Vagina (tissue), 2 donors: ENCODE data around the gene PSMD14.

ENCODE experiments used
- POLR2A ChIP-seq, 2 donors: fragments of 450-650 bp; IDR thresholded peaks; one replicate each; pipeline ENCODE4 v1.6.1; 2017; ENCODE audit warnings: antibody characterized with exemption in 2 of 2, mild to moderate bottlenecking in 2 of 2, moderate library complexity in 2 of 2
- POLR2AphosphoS5 ChIP-seq, 2 donors: sonication (generic); formaldehyde crosslinking; IDR thresholded peaks; one replicate each; pipeline ENCODE4 v1.9.0; 2017; ENCODE audit warnings: antibody characterized with exemption in 2 of 2, mild to moderate bottlenecking in 2 of 2, low read depth in 1 of 2; ENCODE audit not compliant: insufficient read depth in 1 of 2
- TF ChIP-seq, protein P1 (sequence below), 3 experiments: fragments of 450-650 bp in 2 of 3; fragments of 200-600 bp in 1 of 3; sonication (generic) in 1 of 3; IDR thresholded peaks; one replicate each; pipeline ENCODE4 v1.5.1; 2017 to 2019; ENCODE audit warnings: antibody characterized with exemption in 3 of 3, mild to moderate bottlenecking in 2 of 3, moderate library complexity in 2 of 3

DNA sequence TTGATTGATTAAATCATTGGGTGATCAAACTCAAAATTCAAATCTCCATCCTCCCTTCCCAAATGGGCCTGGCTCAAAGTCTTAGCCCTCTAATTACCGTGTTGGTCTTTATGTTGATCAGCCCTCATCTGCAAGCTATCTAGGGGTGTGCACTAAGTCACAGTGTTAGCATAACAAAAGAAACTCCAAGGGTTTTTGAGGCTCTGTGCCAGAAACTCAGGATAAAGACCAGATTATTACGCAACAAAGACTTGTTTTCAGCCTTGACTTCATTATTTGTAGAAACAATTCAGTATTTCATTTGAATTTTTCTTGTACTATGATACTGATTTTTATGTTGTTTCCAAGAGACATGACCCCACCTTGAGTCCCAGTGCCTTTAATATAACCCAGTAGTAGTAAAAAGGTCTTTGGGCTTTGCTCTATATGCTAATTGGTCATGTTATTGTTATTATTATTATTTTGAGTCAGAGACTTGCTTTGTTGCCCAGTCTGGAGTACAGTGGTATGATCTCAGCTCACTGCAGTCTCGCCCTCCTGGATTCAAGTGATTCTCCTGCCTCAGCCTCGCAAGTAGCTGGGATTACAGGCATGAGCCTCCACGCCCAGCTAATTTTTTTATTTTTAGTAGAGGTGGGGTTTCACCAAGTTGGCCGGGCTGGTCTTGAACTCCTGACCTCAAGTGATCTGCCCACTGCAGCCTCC is 13.9 kb downstream of the PSMD14 start:
- TF ChIP-seq POLR2A (IDR thresholded peaks at IDR 0.05) (no peak), POLR2AphosphoS5 (IDR thresholded peaks at IDR 0.05; ENCODE audit: insufficient read depth in 1 of 2, low read depth in 1 of 2) (no peak)
- TF ChIP-seq, protein P1, sequence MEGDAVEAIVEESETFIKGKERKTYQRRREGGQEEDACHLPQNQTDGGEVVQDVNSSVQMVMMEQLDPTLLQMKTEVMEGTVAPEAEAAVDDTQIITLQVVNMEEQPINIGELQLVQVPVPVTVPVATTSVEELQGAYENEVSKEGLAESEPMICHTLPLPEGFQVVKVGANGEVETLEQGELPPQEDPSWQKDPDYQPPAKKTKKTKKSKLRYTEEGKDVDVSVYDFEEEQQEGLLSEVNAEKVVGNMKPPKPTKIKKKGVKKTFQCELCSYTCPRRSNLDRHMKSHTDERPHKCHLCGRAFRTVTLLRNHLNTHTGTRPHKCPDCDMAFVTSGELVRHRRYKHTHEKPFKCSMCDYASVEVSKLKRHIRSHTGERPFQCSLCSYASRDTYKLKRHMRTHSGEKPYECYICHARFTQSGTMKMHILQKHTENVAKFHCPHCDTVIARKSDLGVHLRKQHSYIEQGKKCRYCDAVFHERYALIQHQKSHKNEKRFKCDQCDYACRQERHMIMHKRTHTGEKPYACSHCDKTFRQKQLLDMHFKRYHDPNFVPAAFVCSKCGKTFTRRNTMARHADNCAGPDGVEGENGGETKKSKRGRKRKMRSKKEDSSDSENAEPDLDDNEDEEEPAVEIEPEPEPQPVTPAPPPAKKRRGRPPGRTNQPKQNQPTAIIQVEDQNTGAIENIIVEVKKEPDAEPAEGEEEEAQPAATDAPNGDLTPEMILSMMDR (IDR thresholded peaks at IDR 0.05), result no peak
